Measurements from ENCODE around the gene C10orf71. TPM values are rescaled to one million over a fixed set of nuclear protein-coding genes. Genes with fewer than 3 reads are reported as not detected.

Gene C10orf71
- total RNA-seq, 2 donors from 2014 or later: 34.7 to 54.1 TPM

- peak; percentile 54 to 59 for ATAC-seq
- no peak for DNase-seq
These were observed 27.6 kb upstream of the C10orf71 start for GRCh38 chr10:49271346-49271745.

GRCh38 chr10:49272251-49273081, 26.5 kb upstream of the C10orf71 start:
- DNase-seq (peak; percentile 56), ATAC-seq (peak; percentile 80 to 87)
- intact Hi-C loops (cut with DNase I): no loop called here

More at GRCh38 chr10:49271346-49271745, 27.6 kb upstream of the C10orf71 start:
- intact Hi-C loops (cut with DNase I): no loop called here

DNA sequence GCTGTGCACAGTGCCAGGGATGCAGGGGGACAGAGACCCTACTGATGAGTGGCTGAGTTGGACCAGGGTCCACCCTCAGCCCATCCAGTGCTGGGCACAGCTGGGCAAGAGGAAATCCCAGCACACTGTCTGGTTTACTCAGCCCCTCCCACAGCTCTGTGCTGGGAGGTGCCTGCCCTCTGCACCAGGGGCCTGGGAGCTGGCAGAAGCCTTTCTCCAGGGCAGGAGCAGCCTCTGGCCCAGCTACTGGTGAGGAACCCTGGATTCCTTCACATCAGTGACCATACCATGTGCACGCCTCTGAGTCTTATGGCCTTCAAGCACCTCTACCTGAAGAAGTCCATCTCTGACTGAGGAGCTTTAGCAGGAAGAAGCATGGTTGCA, 25.9 kb upstream of the C10orf71 start:
- intact Hi-C loops (cut with DNase I): no loop called here
- peak; percentile 20 to 67 for ATAC-seq
- no peak for DNase-seq

DNA sequence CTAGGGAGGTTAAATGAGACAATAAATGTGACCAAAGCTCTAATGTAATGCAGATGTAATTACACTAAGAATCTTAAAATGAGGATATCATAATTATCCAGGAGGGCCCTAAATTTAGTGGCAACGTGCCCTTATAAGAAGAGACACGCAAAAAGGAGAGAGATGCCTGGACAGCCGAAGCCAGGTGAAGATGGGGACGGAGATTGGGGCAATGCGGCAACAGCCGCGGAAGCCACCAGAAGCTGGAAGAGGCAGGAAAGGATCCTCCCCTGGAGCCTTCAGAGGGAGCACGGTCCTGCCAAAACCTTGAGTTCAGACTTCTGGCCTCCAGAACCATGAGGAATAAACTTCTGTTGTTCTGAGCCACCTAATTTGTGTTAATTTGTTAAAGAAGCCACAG, 25.3 kb upstream of the C10orf71 start:
- no peak for ATAC-seq
- intact Hi-C loops (cut with DNase I): no loop called here
- no peak for DNase-seq

GRCh38 chr10:49274886-49275285, 24.1 kb upstream of the C10orf71 start:
- intact Hi-C loops (cut with DNase I): no loop called here
- DNase-seq: no peak
- no peak for ATAC-seq

- ATAC-seq: no peak
- intact Hi-C loops (cut with DNase I): no loop called here
- no peak for DNase-seq
These were observed 23.1 kb upstream of the C10orf71 start for GRCh38 chr10:49275896-49276295.

DNA sequence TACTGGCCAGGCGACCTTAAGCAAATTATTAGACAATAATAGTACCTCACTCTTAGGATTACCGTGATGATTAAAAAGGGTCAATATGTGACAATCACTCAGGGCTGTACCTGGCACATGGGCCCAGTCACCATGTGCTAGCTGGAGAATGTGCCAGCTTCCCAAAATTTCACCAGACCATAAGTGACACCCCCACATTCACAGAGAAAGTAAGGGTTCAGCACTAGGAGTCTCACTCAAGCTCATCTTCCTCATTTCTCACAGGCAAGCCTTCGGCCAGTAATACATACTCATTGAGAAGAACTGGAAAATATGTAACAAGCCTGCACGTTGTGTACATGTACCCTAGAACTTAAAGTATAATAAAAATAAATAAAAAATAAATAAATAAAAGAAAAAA, 22.4 kb upstream of the C10orf71 start:
- no peak for ATAC-seq
- intact Hi-C loops (cut with DNase I): no loop called here

DNA sequence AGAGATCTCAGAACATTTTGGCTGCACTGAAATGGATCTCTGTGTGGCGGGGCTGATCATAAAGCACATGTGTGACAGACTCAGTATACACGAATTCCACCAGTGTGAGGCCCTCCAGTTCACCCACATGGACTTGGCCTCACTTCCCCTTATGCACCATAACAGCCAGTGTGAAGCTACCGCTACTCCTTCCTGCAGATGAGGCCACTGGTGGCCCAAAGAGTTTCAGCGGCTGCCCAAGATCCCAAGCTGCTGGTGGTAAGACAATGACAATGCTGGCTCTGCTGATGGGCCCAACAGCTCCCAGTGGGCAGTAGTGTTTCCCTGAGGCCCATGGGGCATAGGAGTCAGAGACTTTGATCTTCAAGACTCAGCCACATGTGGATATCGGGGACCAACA, 21.0 kb upstream of the C10orf71 start:
- DNase-seq (no peak), ATAC-seq (peak; percentile 5 to 24)
- intact Hi-C loops (cut with DNase I): no loop called here

More for the DNA sequence above, 22.4 kb upstream of the C10orf71 start:
- no peak for DNase-seq

- intact Hi-C loops (cut with DNase I): no loop called here
- no peak for DNase-seq
- peak; percentile 84 to 91 for ATAC-seq
These were observed 20.4 kb upstream of the C10orf71 start for GRCh38 chr10:49278497-49278981.

DNA sequence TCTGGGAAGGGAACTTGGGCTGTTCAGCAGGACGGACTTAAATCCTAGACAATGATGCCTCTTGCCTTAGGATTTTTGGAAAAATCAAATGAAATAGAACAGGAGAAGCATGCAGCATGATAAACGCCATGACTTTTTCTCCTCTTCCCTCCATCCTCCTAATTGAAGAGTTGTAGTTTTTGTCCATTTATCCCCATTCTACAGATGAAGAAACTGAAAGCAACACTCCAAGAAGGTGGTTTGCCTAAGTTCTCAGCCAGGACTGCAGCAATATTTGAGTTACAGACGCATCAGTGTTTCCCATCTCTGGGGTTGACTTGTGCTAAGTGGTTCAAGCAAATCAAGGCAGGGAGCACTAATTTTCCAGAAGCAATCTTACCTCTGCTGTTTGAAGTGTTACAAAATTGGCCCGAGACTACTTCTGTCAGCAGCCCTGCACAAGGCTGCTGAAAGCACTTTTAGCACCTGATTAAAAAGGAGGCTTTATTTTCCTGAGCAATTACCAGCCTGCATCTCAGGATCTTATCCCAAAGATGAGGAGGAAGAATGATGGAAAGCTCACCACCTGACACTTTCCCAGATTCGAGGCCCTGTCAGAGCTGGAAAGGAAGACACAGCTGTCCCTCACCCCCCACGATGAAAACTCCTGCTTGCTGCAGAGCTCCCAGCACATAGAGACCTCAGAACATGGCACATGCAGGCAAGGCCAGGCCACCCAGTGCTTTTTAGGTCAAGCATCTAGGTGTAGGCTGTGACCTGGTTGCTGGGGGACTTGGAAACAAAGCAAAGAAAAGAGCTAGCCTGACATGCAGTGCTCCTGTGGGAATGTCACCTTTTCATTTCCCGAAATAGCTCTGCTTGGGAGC, 19.7 kb upstream of the C10orf71 start:
- DNase-seq (no peak), ATAC-seq (no peak)
- intact Hi-C loops (cut with DNase I): no loop called here

DNA sequence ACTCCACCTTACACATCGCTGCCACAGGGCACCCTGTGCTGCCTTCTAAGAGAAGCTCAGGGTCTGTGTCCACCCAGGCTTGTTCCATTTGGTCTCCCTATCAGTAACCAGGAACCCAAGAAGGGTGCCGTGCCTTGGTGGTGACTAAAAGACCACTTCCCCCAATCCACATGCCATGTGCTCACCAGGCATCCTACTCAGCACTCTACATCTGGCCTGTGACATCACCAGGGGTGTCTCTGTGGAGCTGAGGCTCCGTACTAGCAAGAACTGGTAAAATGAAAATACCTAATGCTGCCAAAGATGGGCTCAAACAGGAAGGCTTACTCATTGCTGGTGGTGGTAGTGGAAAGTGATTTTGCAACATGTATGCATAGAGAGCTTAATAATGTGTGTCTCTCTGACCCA, 19.0 kb upstream of the C10orf71 start:
- peak in 1 of 2 donors; percentile 38 for ATAC-seq
- intact Hi-C loops (cut with DNase I): loop anchor here in 1 of 2 donors (5.0 kb wide), 1 partner anchor 53 kb away; no protein-coding TSS in a partner anchor
- DNase-seq: no peak

GRCh38 chr10:49281461-49281860, 17.5 kb upstream of the C10orf71 start:
- intact Hi-C loops (cut with DNase I): loop anchor here in 1 of 2 donors (5.0 kb wide), 1 partner anchor 54 kb away; no protein-coding TSS in a partner anchor
- no peak for ATAC-seq
- no peak for DNase-seq

DNA sequence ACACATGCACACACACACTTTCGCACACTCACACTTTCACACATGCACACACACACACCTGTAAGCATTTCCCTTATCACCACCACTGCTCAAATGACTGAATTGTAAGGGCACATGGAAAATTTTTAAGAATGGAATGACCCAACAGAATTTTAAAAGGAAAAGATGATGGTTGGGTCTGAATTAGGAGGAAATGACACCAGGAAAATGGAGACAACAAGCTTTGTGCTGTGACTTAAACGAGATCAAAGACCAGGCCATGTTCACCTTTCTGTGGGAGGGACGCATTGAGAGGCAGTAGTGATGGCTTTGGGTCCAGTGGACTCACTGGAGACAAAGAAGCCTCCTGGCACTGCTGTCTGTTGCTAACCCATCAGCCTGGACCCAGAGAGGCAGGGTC, 16.7 kb upstream of the C10orf71 start:
- no peak for DNase-seq
- intact Hi-C loops (cut with DNase I): loop anchor here in 1 of 2 donors (5.0 kb wide), 1 partner anchor 55 kb away; no protein-coding TSS in a partner anchor
- no peak for ATAC-seq

- intact Hi-C loops (cut with DNase I): loop anchor here in 1 of 2 donors (5.0 kb wide), 1 partner anchor 56 kb away; no protein-coding TSS in a partner anchor
- ATAC-seq (peak; percentile 17 to 25), DNase-seq (no peak)
These were observed 16.1 kb upstream of the C10orf71 start for GRCh38 chr10:49282879-49283341.

- intact Hi-C loops (cut with DNase I): loop anchor here in 1 of 2 donors (5.0 kb wide), 1 partner anchor 56 kb away; no protein-coding TSS in a partner anchor
- ATAC-seq (no peak), DNase-seq (no peak)
These were observed 15.5 kb upstream of the C10orf71 start for GRCh38 chr10:49283491-49283890.

DNA sequence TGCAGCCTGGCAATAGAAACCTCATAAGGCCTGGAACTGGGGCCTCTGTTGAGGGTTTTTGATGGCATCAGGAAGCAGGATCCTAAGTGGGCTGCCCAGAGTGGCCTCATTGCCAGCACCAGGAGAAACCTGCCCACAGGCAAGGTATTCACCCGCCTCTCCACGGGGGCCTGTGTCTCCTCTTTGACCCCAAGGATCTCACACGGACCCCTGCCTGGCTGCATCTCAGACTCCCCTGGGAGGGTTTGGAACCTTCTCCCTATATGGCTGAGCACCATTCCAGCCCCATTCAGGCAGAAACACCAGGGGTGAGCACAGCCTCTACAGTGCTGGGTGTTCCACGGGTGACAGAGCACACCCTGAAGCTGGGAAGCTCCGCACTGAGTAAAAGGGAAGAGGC, 14.6 kb upstream of the C10orf71 start:
- DNase-seq: no peak
- intact Hi-C loops (cut with DNase I): loop anchor here in 1 of 2 donors (5.0 kb wide), 1 partner anchor 57 kb away; no protein-coding TSS in a partner anchor
- peak in 1 of 2 donors; percentile 19 for ATAC-seq

DNA sequence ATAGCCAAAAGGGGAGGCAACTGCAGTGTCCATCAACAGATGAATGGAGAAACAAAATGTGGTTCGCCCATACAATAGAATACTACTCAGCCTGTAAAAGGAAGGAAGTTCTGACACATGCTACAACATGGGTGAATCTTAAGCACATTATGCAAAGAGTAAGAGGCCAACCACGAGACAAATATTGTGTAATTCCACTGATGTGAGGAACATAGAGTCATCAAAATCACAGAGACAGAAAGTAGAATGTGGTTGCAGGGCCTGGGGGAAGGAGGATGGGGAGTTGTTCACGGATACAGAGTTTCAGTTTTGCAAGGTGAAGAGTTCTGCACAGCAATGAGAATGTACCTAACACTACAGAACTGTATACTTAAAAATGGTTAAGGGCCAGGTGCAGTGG, 13.7 kb upstream of the C10orf71 start:
- intact Hi-C loops (cut with DNase I): no loop called here

GRCh38 chr10:49286686-49287085, 12.3 kb upstream of the C10orf71 start:
- intact Hi-C loops (cut with DNase I): no loop called here
- no peak for DNase-seq

More for the DNA sequence above, 13.7 kb upstream of the C10orf71 start:
- ATAC-seq: peak in 1 of 2 donors; percentile 51
- DNase-seq: no peak

GRCh38 chr10:49287689-49288340, 11.2 kb upstream of the C10orf71 start:
- DNase-seq (no peak), ATAC-seq (no peak)
- intact Hi-C loops (cut with DNase I): no loop called here

More at GRCh38 chr10:49286686-49287085, 12.3 kb upstream of the C10orf71 start:
- ATAC-seq: no peak

Data from left cardiac atrium (tissue), 4 donors.